GM11168 (cell line): ENCODE results near the gene CRK.

ENCODE experiments used
- in situ Hi-C: fragments of 300-500 bp; cut with MboI; formaldehyde crosslinking; loops from one replicate; pipeline ENCODE4 v1.12.0; 2022; ENCODE audit warnings: low sequenced_read_pairs; ENCODE audit not compliant: unreplicated experiment

Gene CRK

DNA sequence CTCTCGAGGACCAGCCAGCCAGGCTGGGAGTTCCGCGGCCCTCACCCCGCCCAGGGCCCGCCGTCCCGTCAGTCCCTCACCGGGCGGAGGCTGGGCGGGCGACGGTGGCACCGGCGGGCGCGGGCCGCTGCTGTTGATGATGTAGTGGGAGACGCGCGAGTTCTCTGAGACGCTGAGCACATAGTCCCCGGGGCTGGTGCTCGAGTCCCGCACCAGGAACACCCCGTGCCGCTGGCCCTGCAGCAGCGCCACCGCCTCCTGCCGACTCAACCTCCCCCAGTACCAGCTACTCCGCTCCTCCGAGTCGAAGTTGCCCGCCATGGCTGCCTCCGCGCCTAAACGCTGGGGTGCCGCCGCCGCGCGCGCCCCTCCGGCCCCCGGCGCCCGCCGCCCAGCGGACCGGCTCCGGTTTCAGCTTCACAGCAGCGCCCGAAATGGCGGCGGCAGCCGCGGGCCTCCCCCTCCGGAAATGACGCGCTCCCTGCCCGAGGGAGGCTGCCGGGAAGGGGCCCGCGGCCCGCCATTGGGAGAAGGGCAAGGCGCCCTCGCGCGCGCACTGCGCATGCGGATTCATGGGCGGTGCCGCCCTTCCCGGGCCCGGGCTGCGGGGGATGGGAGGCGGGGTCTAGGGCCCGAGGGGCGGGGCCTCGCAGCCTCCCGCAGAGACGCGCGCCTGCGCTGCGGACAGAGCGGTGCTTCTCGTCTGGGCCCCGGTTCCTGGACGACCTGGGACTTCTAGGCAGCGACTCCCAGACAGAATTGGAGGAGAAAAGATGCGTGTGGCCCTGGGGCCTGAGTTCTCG is at the start of gene CRK:
Gene CRK, minus strand, starts transcription at position 436 of the 803 bp plus-strand sequence. Its CDS starts 115 bp downstream, at position 321.
- in situ Hi-C loops, result no loop called here

DNA sequence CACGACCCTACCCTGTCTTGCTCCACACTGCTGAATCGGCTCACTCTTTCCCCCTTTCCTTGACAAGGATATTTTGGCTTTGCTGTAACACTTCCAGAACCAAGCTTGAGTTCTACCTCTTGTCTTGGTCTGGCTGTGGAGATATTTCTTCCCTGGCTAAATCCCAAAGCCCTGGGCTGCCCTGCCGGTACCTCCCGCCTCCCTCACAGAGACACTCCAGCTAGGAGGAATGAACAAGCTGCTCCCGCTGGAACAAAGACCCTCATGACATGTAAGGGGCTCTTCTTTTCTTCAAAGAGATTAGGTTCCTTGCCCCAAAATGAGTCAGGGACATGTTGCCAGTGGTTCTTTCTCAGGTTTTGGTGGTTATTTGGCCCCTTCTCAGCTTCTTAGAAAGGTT is 49.6 kb upstream of the CRK start:
- in situ Hi-C loops, result no loop called here

DNA sequence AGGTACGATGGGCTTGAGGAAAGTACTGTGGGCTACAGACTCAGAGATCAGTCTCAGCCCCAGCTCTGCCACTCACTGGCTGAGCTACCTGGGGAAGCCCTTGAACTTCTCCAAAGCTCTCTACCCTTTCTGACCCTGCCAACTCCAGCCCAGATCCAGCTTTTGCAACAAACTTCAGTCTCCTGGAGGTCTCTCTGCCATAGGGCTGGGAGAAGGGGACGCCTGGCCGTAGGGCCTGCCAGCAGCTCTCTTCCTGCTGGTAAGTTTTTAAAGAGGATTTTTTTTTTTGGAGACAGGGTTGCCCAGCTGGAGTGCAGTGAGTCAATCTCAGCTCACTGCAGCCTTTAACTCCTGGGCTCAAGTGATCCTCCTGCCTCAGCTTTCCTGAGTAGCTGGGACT is 48.8 kb upstream of the CRK start:
- in situ Hi-C loops, result no loop called here

DNA sequence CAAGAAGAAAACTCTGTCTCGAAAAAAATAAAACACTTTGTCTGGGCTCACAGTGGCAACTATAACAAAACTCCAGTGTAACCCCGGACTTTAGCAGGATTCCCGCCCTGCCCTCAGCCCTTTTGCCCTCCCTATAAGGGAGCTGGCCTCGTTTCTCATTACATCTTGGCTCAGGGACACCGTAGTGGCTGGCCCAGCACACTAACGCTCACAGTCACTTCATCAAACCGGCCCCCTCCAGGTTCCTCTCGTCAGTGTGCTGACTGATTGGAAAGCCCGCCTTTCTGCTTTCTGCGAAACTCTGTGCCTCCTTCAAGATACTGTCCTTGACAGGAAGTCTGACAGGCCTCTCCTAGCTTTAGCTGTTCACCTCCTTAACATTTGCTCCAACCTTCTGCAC is 47.7 kb upstream of the CRK start:
- in situ Hi-C loops, result no loop called here

DNA sequence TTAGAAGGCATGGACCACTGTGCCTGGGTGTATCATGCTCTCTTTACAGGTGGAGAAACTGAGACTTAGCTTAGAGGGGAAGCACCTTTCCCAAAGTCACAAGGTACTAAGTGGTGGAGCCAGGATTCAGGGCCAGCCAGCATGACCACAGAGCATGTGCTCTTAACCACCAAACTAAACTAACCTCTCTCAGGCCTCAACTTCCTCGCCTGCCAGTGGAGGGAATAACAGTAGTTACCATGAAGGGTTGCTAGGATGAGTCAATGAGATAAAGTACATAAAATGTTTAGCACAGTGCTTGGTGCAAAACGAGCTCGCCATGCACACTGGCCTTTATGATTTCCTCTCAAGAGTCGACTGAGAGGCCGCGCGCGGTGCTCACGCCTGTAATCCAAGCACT is 42.8 kb upstream of the CRK start:
- in situ Hi-C loops, result no loop called here

DNA sequence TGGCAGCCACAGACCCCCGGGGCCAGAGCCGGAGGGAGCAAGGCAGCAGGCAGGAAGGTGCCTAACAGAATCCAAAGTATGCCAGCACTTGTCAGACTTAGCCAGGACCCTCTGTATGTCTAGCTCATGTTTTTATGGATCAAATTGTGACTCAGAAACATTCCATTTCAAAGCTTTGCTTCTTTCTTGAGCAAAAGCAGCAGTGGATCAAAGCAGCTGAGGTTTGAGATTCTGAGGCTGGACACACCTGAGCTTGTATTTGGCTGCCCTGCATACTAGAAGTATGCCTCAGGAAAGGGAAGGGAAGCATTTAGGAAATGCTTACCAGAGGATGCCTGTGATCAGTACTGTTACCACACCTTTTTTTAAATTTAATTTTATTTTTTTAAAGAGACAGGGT is 42.2 kb upstream of the CRK start:
- in situ Hi-C loops, result no loop called here

DNA sequence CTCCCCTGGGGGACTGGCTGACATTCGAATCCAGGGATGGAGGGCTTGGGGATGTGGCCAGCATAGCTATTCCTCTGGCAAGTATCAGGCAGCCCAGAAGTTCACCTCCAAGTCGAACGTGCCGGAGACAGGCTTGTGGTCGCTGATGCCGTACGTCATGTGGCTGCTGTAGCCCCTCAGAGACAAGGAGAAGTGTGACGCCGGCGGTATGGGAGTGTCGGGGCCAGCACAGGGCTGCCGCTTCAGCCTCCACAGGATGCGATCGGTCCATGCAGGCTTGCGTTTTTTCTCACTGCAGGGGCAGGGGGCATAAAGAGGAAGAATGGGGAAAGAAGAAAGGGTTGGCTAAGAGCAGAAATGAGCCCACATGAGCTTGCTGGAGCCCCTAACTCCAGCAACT is 41.8 kb upstream of the CRK start:
- in situ Hi-C loops, result no loop called here

DNA sequence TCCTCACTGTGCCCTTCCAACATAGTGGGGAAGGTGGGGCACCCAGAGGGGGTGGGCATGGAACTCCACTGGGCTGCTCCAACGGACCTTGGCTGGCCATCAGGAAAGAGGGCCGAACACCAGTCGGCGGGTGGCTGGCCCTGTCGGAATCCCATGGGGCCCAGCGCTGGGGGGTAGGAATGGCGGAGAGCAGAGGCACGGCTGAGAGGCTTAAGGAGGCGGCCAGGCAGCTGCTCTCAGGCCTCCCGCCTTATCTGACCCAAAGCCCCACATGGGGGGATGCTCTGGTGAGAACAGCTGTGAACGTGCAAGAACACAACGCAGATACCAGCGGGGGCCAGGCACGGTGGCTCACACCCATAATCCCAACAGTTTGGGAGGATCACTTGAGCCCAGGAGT is 40.8 kb upstream of the CRK start:
- in situ Hi-C loops, result no loop called here

DNA sequence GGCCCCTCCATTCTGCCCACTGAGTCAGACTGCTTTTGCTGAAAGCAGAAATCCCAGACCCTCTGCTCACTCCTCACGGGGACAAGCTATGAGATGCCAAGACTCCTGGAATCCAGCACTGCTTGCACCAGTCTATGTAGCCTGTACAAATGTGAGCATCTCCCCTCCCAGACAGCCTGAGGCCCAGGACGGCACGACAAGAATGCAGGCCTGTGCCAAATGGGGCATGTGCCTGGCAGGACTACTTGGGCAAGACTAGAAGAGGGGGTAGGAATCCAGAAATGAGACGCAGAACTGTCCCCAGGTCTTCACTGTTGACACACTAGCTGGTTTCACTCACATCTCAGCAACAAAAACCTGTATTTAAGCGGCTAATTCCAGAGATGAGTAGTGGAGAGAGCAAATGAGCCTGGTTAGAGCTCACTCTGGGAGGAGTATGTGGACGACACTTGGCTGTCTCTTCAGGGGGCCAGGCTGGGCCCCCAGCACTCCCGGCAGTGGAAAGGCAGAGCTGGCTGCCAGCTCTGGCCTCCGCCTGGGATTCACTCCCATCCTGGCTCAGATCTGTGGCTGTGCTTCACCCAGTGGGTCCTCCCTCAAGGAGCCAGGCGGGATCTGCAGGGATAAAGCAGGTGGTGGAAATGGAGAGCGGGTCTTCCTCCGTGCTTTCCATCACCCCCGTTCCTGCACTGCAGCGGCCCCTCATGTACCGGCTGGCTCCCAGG is 39.4 kb upstream of the CRK start:
- in situ Hi-C loops, result no loop called here

DNA sequence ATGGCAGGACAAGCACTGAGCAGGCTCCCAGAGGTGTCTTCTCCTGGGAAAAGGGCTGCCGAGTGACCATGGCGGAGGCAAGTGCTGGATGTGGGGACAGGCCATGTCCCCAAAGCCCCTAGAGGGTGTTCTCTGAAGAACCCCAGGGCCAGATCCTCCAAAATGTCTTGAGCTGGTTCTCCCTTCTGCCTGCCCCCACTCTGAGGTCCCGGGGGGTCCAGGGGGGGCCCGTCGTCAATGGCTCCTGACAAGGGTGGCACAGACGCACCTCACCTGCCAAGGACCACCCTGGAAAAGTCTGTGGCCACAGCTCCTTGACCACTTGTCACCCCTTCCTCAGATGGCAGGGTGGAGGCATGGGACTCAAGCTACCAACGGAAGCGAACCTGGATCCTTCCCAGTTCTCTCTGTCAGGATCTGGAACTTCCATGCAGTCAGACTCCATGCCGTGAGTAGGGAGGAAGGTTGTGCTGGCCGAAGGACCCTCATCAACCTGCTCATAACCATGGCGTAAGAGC is 38.8 kb upstream of the CRK start:
- in situ Hi-C loops, result no loop called here

DNA sequence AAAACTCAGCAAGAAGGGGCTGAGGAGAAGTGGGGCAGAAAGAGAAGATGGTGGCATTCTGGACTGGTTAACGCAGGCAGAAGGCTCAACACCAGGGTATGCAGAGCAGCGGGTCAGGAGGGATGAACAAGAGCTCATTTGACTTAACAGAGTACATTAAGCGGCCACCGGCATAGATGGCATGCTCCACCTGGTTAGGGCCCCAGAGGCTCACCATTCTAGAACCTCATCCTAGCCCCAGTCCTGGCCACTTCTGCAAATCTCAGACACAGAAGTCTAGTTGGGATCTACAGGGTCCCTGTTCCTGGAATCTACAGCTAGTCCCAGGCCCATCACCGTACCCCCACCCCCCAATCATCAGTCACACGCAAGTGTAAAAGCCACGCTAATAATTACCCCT is 38.2 kb upstream of the CRK start:
- in situ Hi-C loops, result no loop called here

DNA sequence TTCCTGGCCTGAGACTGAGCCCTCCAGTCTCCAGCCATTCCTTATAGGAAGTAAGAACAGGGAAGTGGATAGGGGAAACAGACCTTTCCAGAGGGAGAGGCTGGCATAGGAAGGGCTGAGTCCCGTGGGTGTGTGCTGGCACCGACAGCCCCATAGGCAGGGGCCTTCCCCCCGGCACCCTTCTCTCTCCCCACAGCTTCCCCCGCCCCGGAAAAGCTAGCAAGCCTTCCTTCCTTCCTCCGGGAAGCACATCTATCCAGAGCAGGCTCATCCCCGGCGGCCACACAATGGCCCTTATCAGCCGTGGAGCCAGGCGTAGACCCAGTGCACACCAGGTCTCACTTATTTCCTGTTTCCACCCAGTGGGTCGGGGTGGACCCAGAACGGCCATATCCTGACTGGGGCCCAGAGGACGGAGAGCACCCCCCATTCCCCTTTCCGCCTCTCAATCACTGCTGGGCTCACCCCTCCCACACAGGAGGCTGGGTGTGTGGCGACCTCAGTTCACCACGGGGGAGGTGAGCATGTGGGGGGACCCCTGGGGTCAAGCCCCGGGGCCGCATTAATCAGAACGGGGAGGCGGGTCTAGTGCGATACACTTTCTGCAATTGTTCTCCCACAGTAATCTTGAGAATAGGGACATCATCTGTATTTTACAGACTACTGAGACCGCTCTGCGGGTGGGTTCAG is 37.4 kb upstream of the CRK start:
- in situ Hi-C loops, result no loop called here

DNA sequence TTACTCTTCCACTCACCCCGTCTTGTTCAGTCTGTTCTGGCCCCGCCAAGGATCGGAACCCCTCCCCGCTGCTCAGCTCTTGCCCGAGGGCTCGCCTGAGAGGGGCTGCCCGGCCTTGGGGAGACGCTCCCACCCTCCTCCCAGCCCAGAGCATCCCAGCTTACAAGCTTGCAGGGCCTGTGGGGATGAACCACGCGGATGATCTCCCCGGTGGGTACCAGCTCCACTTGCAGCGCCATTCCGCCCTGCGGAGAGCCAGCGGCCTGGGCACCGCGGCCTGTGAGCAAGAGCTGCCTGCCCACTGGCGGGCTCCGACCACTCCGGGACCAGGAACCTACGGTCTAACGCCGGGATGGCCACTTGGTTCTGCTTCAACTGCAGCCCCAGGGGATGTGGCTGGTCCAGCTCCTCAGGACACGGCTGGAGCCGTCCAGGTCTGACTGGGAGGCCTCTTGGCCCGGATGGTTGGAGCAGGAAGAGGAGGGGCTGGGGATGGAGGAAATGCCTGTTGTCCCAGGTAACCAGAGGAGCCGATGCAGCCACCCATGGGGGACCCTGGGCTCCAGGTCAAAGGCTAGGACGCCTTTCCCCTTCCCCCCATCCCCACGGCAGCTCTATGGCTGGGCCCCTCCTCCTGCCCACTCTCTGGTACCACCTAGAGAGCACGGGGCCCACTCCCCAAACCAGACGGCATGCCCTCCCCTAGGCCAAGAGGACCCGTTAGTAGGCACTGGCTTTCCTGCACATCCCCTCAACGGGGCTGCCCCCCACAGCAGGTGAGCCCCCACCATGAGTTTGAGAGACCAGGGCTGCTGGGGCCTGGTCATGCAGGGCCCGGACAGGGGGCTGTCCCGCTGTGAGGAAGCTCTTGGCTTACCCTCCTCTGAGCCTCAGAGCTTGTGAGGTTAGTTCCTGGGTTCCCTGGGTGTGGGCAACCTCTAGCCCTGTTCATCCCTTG is 36.5 kb upstream of the CRK start, which contains the start of gene MYO1C:
Gene MYO1C, minus strand, starts transcription at position 438 of the 958 bp plus-strand sequence. Its CDS starts 199 bp downstream, at position 239.
- in situ Hi-C loops, result no loop called here

DNA sequence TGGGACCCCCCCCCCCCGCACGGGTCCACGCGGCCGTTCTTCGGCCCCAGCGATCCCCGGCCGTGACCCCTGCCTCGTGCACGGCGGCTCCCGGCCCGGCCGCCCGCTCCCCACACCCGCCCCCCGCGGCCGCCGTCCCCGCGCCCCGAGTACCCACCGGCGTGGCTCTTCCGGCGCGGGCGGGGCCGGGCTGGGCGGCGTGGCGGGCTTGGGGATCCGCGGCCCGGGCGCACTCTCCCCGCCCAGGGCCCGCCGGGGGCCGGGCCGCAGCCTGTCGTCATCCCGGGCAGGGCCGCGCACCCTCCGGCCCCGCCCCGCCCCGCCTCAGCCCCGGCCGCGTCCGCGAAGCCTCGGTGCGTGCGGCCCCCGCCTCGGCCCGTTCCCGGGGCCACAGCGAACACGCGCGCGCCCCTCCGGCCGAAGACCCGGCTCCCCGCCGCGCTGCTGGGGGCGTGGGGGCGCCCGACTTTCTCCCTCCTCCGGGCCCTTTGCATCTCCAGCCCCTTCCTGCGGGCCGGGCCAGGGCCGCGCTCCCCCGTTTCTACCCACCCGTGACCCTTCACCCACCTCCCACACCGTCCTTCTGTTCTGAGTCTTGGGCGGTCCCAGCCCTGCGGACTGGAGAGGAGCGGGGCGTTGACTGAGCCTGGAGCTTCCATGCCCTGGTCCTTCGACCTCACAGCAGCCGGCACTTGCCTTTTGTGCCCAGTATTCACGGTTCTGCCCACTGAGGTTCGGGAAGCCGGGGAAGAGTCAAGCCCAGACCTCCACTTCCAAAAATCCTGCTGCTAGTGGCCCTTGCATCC is 35.6 kb upstream of the CRK start:
- in situ Hi-C loops, result no loop called here

DNA sequence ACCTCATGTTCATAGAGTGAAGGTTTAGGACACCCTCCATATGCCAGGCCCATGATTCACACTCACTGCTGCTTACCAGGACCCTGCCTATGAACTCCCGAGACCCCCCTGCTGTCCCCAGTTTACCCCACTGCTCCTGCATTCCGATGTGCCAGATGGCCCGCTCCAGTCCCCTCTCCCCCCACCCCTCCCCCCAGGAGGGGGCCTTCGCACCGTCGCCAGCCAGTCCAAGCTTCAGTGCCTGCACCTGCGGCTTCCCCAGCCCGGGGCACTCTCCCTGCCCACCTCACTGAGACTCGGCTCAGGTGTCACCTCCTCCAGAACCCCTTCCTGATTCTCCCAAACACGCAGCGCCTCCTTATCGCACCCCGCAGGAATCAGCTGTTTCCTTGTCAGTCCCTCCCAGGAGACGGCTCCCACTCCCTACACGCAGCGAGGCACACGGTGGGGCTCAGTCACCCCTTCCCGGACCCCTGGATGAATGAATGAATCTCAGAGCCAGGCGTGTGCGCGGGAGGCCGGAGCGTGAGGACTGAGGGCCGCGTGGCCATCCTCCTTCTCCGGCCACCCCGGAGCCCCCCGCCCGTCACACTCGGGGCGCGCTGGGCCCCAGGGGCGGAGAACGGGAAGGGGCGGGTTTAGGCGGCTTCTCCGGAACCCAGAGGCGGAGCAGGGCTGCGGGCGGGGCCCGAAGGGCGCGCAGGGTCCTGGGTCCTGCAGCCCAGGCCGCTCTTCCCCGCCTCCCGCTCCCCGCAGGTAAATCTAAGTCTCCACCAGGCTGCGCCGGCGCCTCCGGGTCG is 34.8 kb upstream of the CRK start:
- in situ Hi-C loops, result no loop called here

DNA sequence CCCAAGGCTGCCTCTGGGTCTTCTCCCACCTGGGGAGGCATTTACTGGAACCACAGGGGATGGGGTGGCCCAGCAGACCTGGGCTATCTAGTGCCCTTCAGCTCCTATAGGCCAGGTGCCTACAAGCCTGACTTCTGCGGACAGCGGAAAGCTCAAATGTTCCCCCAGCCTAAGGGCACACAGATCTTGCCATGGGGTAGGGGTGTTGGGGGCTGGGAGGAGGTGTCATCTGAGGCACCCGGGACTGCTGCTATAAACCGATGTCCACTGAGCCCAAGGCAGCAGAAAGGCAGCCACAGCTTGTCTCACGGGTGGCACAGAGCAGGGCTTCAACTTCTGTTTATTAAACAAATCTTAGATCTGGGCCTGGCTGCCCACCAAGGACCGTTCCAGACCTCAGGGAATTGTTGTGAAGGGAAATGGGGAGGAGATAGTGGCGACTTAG is 32.8 kb upstream of the CRK start:
- in situ Hi-C loops, result no loop called here

DNA sequence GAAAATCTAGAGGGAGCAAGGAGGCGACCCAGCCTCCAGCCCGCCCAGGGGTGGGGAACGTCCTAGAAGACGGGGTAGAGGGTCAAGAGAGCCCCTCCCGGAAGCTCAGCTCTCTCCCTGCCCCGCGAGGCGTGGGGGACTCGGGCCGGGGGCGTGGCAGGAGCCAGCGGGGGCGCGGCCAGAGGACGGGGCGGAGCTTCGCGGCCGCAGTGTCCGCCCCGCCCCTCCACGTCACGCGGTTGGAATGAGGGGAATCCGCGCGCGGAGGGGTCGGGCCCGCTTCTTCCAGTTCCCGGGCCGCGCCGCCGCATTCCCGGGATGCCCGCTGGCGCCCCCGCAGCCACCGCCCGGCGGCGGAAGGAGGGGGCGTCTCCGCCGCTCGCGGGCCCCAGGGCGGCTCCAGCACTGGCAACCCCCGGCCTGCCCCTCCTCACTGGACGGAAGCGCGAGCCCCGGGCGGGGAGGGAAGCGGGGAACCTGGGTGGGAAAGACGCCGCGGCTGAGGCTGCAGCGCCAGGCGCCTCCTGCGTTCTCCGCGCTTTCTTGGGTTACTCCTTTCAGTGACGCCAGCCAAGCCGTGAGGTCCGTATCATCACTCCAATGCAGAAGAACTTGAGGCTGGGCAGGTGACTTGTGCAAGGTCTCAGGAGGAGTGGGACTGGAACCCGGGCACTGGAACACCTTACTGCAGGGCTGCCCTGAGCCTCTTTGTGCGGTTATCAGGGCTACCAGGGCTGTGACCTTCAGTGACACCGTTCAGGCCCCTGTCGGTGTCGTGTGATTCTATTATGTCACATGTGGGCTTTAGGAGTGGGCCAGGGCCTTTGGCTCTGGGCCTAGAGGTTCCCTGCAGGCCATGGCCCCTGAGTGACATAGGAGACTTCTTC is 32.1 kb upstream of the CRK start:
- in situ Hi-C loops, result no loop called here
